ENCODE data around the gene EFHD2.

GRCh38 chr1:15477646-15478212 lies 68.0 kb downstream of the EFHD2 start:
- no peak for TF ChIP-seq EZH2 (IDR thresholded peaks at IDR 0.05; ENCODE audit: insufficient read depth, poor library complexity, severe bottlenecking)
- no peak for TF ChIP-seq EZH2phosphoT487 (IDR thresholded peaks at IDR 0.05; ENCODE audit: insufficient read depth, low read depth)
